GM18499 (cell line): Measurements from ENCODE around the gene CST11.

Source experiments
- ATAC-seq: cut with Tn5 transposase; IDR thresholded peaks from one replicate; pipeline ENCODE4 v1.9.1; 2021; ENCODE audit warnings: moderate number of reproducible peaks; ENCODE audit not compliant: insufficient read depth, unreplicated experiment

Gene CST11

DNA sequence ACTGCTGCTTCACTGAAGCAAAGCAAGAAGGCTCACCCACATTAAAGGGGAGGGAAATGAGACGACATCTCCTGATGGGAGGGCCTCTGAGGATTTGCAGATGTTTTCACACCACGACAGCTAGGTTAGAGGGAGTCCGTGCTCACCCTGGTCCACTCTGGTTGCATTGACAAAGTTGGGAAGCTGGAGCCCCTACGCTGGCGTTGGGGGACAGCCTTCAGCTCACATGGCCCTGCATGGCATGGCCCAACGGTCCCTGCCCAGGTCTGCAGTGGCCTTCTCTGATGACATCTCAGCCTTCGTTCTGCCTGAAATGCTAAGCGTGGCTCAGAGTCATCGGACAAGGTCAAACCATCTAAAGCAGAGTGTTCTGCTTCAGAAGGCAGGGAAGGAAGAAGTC is 27.5 kb downstream of the CST11 start:
- ATAC-seq = no peak

DNA sequence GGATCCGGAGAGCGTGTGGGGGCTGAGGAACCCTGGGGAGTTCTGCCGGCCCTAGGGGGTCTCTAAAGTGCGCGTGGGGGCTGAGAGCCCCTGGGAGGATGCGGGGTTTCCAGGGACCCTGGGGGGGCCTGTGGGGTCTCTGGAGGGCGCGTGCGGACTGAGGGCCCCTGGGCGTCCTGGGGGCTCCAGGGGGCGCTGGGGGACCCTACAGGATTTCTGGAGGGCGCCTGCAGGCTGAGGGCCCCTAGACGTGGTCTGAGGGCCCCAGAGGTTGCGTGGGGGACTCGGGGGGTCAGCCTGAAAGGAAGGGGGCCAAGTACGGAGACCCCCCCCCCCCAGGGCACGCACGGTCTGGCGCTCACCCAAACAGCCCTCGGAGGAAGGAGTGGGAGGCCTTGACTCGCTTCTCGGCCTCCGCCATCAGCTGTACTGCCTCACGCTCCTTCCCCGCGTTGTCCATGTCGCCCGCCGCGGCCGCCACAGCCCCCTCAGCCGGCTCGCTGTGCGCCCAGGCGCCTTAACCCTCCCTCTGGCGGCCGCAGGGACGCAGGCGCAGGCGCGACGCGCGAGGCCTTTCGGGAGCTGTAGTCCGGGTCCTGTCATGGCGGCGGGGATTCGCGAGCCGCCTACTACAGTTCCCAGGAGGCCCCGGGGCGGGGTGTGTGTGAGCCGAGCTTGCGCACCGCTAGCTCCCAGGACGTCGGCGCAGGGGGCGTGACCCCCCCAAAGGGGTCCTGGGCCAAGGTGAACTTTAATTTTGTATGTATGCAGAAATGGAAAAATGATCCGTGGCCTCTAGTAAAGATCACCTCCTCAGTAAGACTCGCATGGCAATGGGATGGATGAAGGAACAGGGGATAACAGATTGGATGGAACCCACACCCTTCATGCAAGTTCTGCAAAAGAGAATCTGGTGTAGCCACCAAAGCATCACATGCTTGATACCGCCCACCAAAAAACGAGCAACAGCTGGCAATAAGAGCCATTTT is 31.4 kb downstream of the CST11 start, which contains the start of gene NAPB:
NAPB (minus strand) TSS at position 546 of the 989 bp plus-strand sequence; CDS start at position 460, 86 bp downstream.
- ATAC-seq = peak; percentile 86

DNA sequence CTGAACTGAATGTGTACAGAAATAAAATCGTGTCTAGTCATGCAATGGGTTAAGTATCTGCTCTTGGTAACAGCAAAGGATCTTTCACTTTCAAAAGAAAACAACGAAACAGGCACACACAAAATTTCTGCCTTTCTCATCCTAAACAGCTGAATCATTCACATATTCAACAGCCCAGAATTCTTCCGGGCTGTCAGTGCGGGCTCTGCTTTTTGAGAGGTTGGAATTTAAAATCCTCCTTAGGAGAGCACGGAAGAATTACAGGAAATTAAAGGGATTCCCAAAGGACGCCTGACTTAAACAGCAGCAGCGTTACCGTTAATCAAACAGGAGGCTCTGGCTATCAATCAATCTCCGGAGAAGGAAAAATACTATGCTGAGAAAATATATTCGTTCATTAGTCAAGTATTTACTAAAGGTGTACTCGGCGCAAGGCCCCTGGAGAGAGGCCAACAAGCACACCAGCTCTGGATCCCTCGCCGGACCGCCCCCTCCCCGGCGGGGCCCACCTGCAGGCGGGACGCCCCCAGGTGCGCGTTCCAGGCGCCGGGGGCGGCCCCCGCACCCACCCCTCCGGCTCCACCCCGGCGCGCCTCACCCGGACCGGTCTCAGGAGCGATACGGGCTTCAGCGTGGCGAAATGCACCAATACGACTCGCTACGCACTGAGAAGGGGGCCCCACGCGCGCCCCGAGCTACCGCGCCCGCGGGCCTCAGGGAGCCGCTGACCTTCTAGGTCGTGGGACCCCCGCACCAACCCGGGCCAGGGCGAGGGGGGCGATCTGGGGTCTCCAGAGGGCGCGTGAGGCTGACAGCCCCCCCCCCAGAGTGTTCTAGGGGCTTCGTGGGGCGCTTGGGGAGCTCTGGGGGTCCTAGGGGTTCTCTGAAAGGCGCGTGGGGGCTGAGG is 32.4 kb downstream of the CST11 start:
- no peak for ATAC-seq

DNA sequence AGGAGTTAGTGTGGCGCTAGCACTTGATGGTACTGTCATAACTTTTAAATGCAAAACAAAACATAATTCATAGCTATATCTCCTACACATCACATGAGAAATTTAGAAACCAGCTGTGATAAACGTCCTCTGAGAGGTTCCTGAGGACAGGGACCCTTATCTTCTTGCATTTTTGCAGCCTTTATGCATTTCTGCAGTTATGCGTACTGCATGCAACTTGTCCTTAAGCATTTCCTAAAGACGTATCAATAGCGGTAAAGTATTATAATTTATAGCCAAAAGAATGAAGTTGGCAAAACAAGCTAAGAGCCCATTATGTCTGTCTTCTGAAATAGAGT is 33.0 kb downstream of the CST11 start:
- ATAC-seq = no peak

DNA sequence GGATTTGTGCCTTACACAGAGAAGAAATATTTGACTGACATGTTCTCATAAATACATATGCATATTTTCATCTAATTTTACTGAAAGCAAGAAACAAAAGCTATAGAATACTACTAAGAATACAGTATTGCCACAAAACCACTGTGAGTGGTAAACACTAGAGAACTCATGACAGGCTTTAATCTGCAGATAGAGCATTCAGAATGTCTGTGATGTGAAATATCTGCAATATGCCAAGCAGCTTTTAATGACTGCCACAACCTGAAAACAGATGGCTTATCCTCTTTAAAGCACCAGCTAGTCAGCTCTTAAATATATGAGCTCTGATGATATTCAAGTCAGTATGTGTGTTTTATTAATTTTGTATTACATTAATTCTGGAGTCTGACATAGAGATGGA is 34.8 kb downstream of the CST11 start:
- no peak for ATAC-seq

DNA sequence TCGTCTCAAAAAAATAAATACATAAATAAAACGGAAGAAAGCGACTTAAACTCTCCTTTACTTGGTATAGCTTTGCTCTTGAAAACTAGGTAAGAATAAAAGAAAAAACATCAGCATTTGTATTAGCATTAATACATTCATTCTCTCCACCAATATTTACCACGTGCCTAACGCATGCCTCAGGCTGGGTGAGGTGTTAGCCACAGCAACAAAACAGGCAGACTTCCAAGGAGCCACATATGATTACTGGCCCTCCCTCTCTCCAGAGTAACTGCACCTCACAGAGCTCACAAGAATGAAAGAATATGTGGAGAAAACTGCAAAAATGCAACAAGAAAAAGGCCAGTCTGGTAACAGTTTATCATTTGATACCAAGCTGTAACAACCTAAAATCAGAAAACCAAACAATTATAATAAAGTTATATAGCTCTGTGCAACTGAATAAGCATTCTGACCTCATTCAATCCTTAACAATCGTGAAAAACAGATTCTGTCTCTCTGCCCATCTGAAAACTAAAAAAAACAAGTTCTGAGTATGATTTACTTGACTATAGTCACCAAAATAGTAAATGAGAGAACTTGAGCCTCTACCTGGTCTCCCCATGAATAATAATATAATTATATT is 36.6 kb downstream of the CST11 start:
- ATAC-seq = no peak

DNA sequence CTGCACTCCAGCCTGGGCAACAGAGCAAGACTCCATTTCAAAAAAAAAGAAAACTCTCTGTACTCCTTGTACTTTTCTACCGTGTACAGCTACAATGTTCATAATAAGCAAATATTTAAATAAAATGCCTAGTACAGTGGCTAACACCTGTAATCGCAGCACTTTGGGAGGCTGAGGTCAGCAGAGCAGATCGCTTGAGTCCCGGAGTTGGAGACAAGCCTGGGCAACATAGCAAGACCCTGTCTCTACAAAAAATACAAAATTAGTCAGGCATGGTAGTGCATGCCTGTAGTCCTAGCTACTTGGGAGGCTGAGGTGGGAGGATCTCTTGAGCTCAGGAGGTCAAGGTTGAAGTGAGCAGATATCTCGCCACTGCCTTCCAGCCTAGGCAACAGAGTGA is 37.1 kb downstream of the CST11 start:
- no peak for ATAC-seq

DNA sequence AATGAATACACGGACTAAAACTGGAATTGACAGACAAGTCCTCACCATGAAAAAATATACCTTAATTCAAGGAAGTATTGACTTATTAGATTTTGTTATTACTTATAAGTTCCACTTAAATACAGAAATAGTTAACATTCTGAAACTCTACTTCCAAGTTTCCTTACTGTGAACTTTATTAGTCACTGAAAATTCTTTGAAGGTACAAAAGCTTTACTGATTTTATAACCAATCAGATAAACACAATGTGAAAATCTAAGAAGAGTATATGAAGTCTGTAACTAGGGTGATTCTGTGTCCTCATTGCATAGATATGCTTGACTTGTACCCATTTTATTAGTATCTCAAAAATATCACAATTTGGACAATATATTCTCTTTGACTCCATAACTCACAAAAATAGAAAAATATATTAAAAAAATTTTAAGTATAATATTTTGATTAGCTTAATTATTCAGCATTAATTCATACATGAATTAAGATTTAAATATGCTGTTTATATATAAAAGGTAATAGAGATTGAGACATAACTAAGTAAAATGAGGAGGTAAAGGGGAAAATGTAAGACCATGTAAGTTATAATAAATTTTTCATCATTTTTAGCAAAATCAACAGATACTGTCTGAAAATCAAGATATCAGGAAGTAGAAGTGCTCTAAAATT is 38.0 kb downstream of the CST11 start:
- ATAC-seq = no peak

DNA sequence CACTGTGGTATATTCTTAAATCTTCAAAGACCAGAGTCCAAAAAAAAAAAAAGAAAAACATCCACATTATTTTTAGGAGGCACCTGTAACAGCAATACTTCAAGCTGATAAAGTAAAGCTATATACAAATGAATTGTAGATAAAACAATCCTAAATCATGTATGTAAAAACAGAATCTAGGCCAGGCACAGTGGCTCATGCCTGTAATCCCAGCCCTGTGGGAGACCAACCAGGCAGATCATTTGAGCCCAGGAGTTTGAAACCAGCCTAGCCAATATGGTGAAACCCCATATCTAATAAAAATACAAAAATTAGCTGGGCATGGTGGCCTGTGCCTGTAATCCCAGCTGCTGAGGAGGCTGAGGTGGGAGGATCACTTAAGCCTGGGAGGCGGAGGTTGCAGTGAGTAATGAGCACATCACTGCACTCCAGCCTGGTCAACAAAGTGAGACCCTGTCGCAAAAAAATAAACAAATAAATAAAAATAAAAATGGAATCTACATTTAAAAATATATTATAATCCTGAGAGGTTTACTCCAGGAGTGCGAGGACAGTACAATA is 38.7 kb downstream of the CST11 start:
- ATAC-seq = no peak

DNA sequence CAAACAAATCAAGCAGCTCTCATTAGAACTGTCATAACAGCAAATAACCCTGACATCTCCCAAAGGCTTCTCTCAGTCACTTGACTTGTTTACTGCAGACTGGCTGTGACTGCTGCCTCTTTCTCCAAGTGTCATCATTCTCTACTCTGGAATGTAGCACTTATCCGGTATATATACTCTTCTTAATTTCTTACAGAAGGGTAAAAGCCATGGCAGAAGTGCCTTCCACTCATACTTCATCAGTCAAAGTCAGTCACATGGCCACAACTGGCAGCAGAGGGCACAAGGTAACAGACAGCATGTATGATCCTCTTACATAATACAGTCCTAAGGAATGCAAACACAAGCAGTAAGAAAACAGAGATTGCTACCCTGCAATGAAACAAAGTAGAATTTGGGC is 40.6 kb downstream of the CST11 start:
- ATAC-seq = no peak

DNA sequence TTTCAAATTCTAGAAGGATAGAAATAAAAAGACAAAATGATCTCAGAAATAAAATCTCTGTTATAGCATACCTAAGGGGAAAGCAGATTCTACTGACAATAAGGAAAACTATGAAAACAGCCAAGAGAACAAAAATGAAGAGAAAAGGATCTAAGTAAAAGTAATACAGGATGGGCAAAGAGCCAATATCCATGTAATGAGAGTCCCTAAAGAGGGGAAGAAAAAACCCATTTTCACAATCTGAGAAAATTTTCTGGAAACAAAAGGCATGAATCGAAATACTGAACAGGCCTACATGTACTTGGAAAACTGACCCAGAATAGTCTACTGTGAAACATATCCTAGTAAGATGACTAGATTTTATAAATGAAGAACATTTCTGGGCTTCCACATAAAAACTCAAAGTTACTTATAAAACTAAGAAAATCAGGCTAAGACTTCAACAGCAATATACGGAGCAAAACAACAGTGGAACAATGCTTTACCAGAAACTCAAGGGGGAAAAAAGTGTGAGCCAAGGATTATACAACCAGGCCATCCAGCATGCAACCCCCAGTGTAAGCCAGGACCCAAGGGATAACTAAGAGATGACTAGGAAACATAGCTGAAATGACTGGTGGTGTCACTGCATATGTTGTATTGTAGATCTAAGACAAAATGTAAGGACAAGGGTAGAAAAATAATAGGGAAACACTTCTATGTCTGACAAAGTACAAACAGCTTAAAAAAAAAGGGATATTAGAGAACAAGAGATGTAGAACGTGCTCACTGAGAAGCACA is 41.6 kb downstream of the CST11 start:
- ATAC-seq = no peak

DNA sequence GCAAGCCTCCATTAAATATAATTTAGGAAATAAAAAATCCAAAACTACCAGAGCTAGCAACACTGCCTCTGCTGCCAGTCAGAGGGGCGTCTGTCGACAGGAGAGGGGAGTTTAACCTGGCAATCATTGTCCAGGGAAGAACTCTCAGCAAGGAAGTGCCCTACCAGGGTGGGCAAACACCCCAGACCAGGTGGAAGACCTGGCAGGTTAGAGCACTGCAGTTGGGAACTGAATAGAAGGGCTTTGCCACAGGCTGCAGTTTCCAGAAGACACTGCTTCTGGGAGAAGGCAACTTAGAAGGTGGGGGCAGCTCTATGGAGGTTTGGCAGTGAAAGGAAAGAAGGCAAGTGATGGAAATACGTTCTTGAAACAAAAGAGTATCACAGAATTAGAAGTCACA is 42.9 kb downstream of the CST11 start:
- no peak for ATAC-seq

DNA sequence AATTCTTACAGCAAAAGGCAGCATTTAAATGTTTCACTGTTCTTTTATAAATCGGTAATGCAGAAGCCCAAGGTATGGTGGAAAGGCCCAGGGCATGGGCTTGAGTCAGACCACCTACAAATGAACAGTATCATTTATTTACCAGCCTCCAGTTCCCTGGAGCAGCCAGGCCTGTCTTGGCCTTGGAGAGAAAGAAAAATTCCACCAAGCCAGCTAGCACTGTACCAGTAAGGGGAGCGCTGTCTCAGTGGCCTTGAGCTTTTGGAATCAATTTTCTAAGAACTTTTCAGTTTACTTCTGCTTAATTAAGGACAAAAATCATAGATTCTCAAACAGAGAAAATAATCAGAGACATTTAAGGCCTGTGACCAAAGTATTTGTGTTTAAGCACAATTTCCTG is 43.7 kb downstream of the CST11 start:
- no peak for ATAC-seq

DNA sequence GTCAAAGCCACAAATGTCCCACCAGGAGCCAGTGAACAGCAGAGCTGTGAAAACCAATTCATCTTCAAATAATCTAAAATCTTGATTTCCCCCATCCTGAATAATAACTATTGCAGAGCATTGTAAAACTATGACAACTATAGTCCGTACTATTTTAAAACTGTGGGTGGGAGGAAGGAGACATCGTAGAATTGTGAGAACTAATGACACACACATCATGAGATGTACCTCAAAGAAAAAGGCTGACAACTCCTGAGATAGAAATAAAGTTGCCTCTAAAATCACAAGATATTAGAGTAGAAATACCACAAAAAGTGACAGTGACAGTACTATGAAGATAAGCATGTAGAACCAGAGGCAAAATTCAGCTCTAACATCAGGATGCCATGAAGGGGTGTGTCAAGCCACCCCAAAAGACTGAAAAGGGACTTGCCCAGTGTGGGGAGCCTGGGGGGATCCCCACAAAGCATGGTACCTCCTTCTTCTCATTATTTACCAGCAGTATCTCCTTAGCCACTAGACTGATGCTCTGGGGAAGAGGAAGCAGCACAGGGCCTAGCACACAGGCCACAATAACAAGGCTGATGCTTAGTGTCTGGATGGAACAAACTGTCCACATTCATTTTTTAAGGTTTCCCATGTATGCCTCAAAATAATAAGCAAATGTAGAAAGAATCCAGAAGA is 44.8 kb downstream of the CST11 start:
- peak; percentile 91 for ATAC-seq

DNA sequence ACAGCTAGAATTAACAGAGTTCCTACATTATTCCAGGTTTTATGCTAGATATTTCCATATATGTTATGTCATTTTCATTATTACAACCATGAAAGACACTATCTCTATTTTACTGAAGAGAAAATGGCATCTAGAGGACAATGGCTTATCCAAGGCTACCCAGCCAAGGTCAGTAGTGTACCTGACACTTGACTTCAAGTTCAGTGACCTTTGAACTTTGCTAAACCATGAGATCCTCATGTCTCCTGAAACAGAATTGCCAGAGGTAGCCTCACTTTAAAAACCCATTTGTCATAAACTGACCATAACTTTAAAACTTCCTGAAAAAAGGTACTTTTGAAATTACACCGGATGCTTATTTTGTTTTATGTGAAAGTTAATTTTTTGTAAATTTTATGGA is 45.8 kb downstream of the CST11 start:
- no peak for ATAC-seq

DNA sequence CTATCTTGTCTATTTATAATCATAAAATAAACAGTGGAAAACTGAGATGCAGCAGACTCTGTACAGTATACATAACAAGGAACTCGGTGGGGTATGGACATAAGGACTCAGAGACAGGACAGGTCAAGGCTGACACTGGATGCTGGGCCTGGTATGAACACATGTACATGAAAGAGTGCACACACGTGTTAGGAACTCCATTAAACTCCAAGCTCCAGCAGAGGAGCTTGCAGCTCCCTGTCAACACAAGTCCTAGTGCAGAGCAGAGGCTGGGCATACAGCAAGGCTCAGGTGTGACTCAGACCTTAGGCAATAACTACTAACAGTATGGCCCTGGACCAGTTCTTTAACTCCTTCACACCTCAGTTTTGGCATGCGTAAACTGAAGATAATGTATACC is 48.5 kb downstream of the CST11 start:
- no peak for ATAC-seq

DNA sequence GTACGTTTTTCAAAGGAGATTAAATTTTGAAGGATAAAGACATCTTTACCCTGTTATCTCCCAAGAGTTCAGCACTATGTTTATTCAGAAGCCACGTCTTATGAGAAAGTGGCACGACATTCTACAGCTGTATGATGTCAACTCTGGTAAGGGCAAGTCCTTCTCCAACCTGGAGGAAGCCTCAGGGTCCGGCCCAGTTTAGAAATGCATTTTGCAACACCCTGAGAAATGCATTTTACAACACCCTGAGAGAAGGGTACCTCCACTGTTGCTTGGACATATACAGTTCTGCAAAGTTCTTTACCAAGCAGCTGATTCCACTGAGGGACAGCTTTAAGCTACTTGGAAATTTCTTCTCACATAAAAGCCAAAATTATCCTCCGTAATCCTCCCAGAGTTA is 48.9 kb downstream of the CST11 start:
- no peak for ATAC-seq

DNA sequence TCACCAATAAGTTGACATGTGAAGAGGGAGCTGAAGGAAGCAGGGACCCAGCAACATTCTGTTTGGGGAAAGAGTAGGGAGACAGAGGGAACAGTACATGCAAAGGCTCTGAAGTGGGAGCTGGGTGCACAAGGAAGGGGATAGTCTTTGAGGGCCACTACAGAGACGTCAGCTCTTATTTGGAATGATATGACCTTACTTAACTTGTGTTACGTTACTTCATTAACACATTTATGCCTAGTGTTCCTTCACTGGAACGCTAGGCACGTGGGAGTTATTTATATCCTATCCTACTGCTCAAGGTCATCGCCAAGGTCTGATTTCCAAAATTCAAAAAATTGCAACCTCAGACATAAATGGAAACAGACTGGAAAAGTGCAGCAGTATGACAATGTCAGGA is 51.6 kb downstream of the CST11 start:
- ATAC-seq = no peak
